ENCODE results near the gene TMEM167A. TPM values are rescaled to one million over a fixed set of nuclear protein-coding genes. Genes with fewer than 3 reads are reported as not detected.

TMEM167A gene
- total RNA-seq = 10 to 100 TPM; 21.4 to 34.5 (median 29.9) TPM

- TF ChIP-seq EP300 (IDR thresholded peaks at IDR 0.05) (no peak), CTCF (IDR thresholded peaks at IDR 0.05) (no peak), POLR2A (IDR thresholded peaks at IDR 0.05; ENCODE audit: low read depth) (peak; percentile 49), POLR2AphosphoS5 (IDR thresholded peaks at IDR 0.05) (peak; percentile 90 to 95)
- Histone ChIP-seq H3K9me3 (no peaks in the 10 kb centered on the region), H3K27me3 (no peaks in the 10 kb centered on the region), H3K27ac (replicated peaks in 1 of 4) (peak within 1 kb of the TSS; percentile 81 to 88 (median 87)), H3K36me3 (no peaks in the 10 kb centered on the region), H3K4me3 (peak within 1 kb of the TSS; percentile 69 to 94 (median 84)), H3K4me1 (peaks cover 28 to 54% (median 52%) of the 10 kb centered on the region in 4 donors)
- intact Hi-C loops (cut with DNase I) = no loop called here
- WGBS = under 1% methylated on average over 41 of the region's 44 CpGs
- DNase-seq (ENCODE audit: extremely low spot score) = peak; percentile 99
Observed at GRCh38 chr5:83076742-83077661, at the start of gene TMEM167A, which contains the start of gene XRCC4. TMEM167A (minus strand) TSS chr5:83077394; CDS start chr5:83077323, 71 bp downstream. XRCC4 (plus strand) TSS chr5:83077547; CDS start chr5:83104920, 27,373 bp downstream.

GRCh38 chr5:83126501-83126900 lies 49.3 kb upstream of the TMEM167A start:
- no peak for DNase-seq (ENCODE audit: extremely low spot score)
- H3K9me3 ChIP-seq = no peaks in the 10 kb centered on the region
- no peaks in the 10 kb centered on the region for H3K4me1 ChIP-seq
- no peak overlapping the region for H3K4me3 ChIP-seq
- H3K27ac ChIP-seq (replicated peaks in 1 of 4) = no peak overlapping the region
- H3K27me3 ChIP-seq = no peaks in the 10 kb centered on the region
- H3K36me3 ChIP-seq = no peaks in the 10 kb centered on the region
- intact Hi-C loops (cut with DNase I) = no loop called here
- 72% methylated on average over 2 of the region's 2 CpGs for WGBS
- no peak for TF ChIP-seq EP300 (IDR thresholded peaks at IDR 0.05)
- no peak for TF ChIP-seq POLR2A (IDR thresholded peaks at IDR 0.05; ENCODE audit: low read depth)
- TF ChIP-seq POLR2AphosphoS5 (IDR thresholded peaks at IDR 0.05) = no peak
- no peak for TF ChIP-seq CTCF (IDR thresholded peaks at IDR 0.05)

GRCh38 chr5:83125560-83125959 lies 48.4 kb upstream of the TMEM167A start:
- WGBS = 97% methylated on average over 7 of the region's 7 CpGs
- TF ChIP-seq POLR2A (IDR thresholded peaks at IDR 0.05; ENCODE audit: low read depth) (no peak), EP300 (IDR thresholded peaks at IDR 0.05) (no peak), POLR2AphosphoS5 (IDR thresholded peaks at IDR 0.05) (no peak), CTCF (IDR thresholded peaks at IDR 0.05) (no peak)

GRCh38 chr5:83124593-83124992 lies 47.4 kb upstream of the TMEM167A start:
- no peak for DNase-seq (ENCODE audit: extremely low spot score)
- no peaks in the 10 kb centered on the region for H3K4me1 ChIP-seq
- no peak overlapping the region for H3K4me3 ChIP-seq
- H3K27me3 ChIP-seq = no peaks in the 10 kb centered on the region
- no peaks in the 10 kb centered on the region for H3K36me3 ChIP-seq
- H3K27ac ChIP-seq (replicated peaks in 1 of 4) = no peak overlapping the region
- intact Hi-C loops (cut with DNase I) = no loop called here
- 96% methylated on average over 1 of the region's 1 CpG for WGBS
- no peaks in the 10 kb centered on the region for H3K9me3 ChIP-seq
- no peak for TF ChIP-seq CTCF (IDR thresholded peaks at IDR 0.05)
- no peak for TF ChIP-seq EP300 (IDR thresholded peaks at IDR 0.05)
- no peak for TF ChIP-seq POLR2AphosphoS5 (IDR thresholded peaks at IDR 0.05)
- TF ChIP-seq POLR2A (IDR thresholded peaks at IDR 0.05; ENCODE audit: low read depth) = no peak

More at GRCh38 chr5:83125560-83125959, 48.4 kb upstream of the TMEM167A start:
- H3K9me3 ChIP-seq = no peaks in the 10 kb centered on the region
- no peaks in the 10 kb centered on the region for H3K36me3 ChIP-seq
- H3K27ac ChIP-seq (replicated peaks in 1 of 4) = no peak overlapping the region
- H3K4me3 ChIP-seq = no peak overlapping the region
- no peak for DNase-seq (ENCODE audit: extremely low spot score)
- no peaks in the 10 kb centered on the region for H3K4me1 ChIP-seq
- no peaks in the 10 kb centered on the region for H3K27me3 ChIP-seq
- intact Hi-C loops (cut with DNase I) = no loop called here

Measured in esophagus muscularis mucosa (tissue), 4 donors.